OCI-LY3 (cell line): ENCODE measurements around the gene JCHAIN.

Experiments
- CTCF ChIP-seq: fragments of 200-600, 300-600 bp; sonication (generic); IDR thresholded peaks from 2 replicates; pipeline ENCODE4 v1.5.1; 2014; ENCODE audit warnings: antibody characterized with exemption, low read length, low read depth
- EZH2phosphoT487 ChIP-seq: fragments of 200-600 bp; shearing (Covaris generic); IDR thresholded peaks from 2 replicates; pipeline ENCODE4 v1.6.1; 2018; ENCODE audit warnings: antibody characterized with exemption, mixed run types, low read depth

DNA sequence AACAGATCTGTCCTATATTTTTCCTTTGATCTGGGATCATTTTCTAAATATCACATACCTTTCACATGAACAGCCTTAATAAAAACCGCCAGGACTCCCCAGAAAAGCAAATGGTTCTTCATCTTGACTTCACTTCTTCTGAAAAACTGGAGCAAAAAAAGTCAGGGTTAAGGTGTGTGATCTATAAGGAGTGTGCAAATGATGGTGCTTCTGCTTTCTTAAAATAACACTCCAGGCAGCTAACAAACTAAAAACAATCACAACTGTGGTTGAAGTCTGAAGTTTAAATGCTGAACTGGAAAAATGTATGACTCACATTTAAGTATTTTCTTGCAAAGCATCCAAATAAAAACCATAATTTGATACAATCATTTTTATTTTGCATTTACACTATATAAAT lies at the start of gene JCHAIN:
- TF ChIP-seq CTCF, result no peak
- no peak for TF ChIP-seq EZH2phosphoT487
